Midbrain (tissue), 1 donor: Measurements from ENCODE around the gene TMEM217.
"Not testable (repeated sequence)": the region's sequence is repeated elsewhere in the genome, so short reads cannot be mapped to it uniquely, and the experiment has no call there.

ENCODE experiments used
- DNase-seq: peaks from one replicate; lab custom pipeline; 2025; lab: John Stamatoyannopoulos, UW

The TMEM217 gene

GRCh38 chr6:37257634-37258404 lies at the start of gene TMEM217, which contains the start of gene TBC1D22B:
TSS of gene TMEM217 (minus strand) at chr6:37258144. CDS start at chr6:37219030, 39,114 bp downstream.
TSS of gene TBC1D22B (plus strand) at chr6:37257772. CDS start at chr6:37257918, 146 bp downstream.
- DNase-seq: peak; percentile 97

GRCh38 chr6:37307484-37307883 lies 49.5 kb upstream of the TMEM217 start:
- DNase-seq: not testable (repeated sequence)

- DNase-seq: no peak
These were observed 48.8 kb upstream of the TMEM217 start for GRCh38 chr6:37306624-37307222.

- no peak for DNase-seq
These were observed 48.0 kb upstream of the TMEM217 start for GRCh38 chr6:37305841-37306425.

GRCh38 chr6:37304766-37305165 lies 46.8 kb upstream of the TMEM217 start:
- DNase-seq: no peak

- DNase-seq: peak; percentile 45
These were observed 46.1 kb upstream of the TMEM217 start for GRCh38 chr6:37303891-37304503.

GRCh38 chr6:37303091-37303660 lies 45.2 kb upstream of the TMEM217 start:
- no peak for DNase-seq

- DNase-seq: no peak
These were observed 44.2 kb upstream of the TMEM217 start for GRCh38 chr6:37302086-37302686.

- no peak for DNase-seq
These were observed 42.0 kb upstream of the TMEM217 start for GRCh38 chr6:37299990-37300389.

GRCh38 chr6:37298958-37299357 lies 41.0 kb upstream of the TMEM217 start:
- DNase-seq: no peak

- not testable (repeated sequence) for DNase-seq
These were observed 39.7 kb upstream of the TMEM217 start for GRCh38 chr6:37297637-37298036.

GRCh38 chr6:37293426-37293825 lies 35.5 kb upstream of the TMEM217 start:
- no peak for DNase-seq

- no peak for DNase-seq
These were observed 32.0 kb upstream of the TMEM217 start for GRCh38 chr6:37289931-37290330.

GRCh38 chr6:37288247-37288646 lies 30.3 kb upstream of the TMEM217 start:
- no peak for DNase-seq

- no peak for DNase-seq
These were observed 29.7 kb upstream of the TMEM217 start for GRCh38 chr6:37287519-37288157.

- no peak for DNase-seq
These were observed 27.9 kb upstream of the TMEM217 start for GRCh38 chr6:37285861-37286311.

GRCh38 chr6:37284781-37285180 lies 26.8 kb upstream of the TMEM217 start:
- no peak for DNase-seq

- DNase-seq: peak; percentile 39
These were observed 25.8 kb upstream of the TMEM217 start for GRCh38 chr6:37283671-37284151.

GRCh38 chr6:37283268-37283667 lies 25.3 kb upstream of the TMEM217 start:
- DNase-seq: no peak

GRCh38 chr6:37282371-37282770 lies 24.4 kb upstream of the TMEM217 start:
- DNase-seq: no peak
